NCI-H2196 treated with DMSO at 0.1 percent for 48 hours (cell line): Measurements from ENCODE around the gene MLXIPL.
"Not testable (repeated sequence)": the region's sequence is repeated elsewhere in the genome, so short reads cannot be mapped to it uniquely, and the experiment has no call there.

Experiments
- DNase-seq: peaks from one replicate; lab custom pipeline; 2025; ENCODE audit not compliant: unreplicated experiment; lab: John Stamatoyannopoulos, UW

The MLXIPL gene

GRCh38 chr7:73582664-73583202, 41.6 kb downstream of the MLXIPL start:
- DNase-seq: no peak

- DNase-seq: not testable (repeated sequence)
These were observed 43.3 kb downstream of the MLXIPL start for GRCh38 chr7:73581006-73581405.

DNA sequence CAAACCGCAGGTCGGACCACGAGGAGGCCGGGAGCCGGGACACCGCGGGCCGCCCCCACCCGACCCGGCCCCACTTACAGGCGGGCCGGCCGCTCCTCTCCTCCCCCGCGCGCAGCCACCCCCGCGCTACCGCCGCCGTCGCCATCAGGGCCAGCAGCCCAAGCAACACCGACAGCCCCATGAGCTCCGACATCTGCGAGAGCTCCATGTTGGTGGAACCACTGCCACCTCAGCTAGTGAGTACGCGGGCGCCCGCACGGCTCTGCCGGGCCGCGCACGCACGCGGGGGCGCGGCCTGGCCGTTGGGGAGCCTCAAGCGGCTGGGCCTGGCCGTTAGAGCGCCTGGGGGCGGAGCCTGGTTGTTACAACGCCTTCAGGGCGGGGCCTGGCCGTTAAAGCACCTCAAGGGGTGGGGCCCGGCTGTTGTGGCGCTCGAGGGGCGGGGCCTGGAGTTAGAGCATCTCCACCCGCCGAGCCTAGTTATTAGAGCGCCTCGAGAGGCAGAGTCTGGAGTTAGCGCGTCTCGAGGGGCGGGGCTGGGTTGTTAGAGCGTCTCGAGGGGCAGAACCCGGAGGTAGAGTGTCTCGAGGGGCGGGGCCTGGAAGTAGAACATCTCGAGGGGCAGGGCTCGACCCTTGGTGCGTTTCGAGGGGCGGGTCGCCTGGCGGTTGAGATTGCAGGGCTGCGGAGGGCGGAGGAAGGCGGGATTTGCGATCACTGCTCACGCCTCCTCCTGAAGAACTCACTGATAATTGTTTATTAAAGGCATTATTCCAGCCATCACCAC, 45.8 kb downstream of the MLXIPL start, which contains the start of gene TBL2:
TSS of gene TBL2 (minus strand) at position 238 of the 787 bp plus-strand sequence. CDS start at position 208, 30 bp downstream.
- peak; percentile 99 for DNase-seq

DNA sequence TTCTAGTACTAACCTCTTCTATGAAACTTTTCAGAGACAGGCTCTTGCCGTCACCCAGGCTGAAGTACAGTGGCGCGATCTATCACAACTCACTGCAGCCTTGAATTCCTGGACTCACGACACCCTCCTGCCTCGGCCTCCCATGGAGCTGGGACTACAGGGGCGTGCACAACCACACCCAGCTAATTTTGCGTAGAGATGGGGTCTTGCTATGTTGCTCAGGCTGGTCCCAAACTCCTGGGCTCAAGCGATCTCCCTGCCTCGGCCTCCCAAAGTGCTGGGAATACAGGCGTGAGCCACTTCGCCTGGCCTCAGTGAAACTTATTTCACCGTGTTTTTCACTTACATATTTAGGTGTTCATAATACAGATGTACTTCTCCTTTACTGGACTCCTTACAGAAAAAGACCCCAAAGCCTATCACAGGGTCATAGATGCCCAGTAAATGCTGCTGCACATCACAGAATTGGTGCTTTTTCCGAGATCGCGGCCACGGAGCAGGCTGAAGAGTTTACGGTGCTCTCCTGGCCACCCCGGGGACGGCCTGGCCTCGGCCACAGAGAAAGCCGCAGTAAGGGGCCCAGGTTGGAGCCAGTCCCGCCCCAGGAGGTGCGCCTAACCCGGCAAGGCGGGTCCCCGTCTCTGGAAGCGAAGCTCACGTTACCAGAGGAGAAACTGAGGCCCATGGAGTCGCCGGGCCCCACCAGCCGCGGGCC, 46.5 kb downstream of the MLXIPL start:
- DNase-seq: no peak

GRCh38 chr7:73573791-73574190, 50.5 kb downstream of the MLXIPL start:
- DNase-seq: no peak

DNA sequence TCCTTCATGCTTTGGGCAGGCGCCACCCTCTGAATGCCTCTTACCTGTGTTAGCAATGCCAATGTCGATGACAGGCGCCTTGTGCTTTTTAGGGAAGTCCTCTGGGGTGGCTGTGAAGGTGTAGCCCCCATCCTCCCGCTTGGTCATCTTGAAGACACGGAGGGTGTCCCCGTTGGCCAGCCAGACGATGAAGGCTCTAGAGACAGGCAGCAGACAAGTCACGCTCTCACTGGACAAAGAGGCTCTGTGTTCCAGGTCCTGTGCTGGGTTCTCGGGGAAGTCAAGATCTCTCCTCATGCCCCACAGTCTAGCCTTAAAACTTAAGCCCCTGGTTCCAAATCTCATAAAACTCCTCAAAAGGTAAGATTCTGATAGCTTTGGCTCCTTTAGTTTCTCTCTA, 51.0 kb downstream of the MLXIPL start:
- DNase-seq: no peak

- DNase-seq: no peak
These were observed 51.5 kb downstream of the MLXIPL start for GRCh38 chr7:73572767-73573186.

- no peak for DNase-seq
These were observed 53.3 kb downstream of the MLXIPL start for GRCh38 chr7:73570977-73571376.

- no peak for DNase-seq
These were observed 53.8 kb downstream of the MLXIPL start for GRCh38 chr7:73570521-73570920.

DNA sequence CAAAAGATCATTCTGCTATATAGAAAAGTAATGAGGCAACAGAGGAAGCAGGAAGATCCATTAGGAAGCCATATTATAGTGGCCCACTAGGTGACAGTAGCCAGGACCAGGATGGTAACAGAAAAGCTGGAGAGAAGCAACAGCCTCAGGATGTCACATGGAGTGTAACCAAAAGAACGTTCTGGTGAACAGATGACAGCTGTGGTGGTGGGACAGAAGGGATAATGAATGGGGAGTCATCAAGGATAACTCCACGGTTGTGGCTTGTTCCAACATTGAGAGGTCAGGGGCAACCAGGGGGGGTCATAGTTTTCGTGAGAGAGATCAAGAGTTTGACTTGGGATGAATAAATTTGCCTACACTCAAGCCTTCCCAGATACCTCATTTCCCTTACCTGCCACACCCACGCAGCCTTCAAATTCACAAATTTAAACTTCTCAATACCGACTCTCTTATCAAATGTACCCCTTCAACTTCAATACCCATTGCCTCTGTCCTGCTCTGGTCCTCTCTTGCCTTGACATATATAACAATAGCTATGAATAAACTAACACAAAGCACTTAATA, 55.2 kb downstream of the MLXIPL start:
- DNase-seq: no peak

DNA sequence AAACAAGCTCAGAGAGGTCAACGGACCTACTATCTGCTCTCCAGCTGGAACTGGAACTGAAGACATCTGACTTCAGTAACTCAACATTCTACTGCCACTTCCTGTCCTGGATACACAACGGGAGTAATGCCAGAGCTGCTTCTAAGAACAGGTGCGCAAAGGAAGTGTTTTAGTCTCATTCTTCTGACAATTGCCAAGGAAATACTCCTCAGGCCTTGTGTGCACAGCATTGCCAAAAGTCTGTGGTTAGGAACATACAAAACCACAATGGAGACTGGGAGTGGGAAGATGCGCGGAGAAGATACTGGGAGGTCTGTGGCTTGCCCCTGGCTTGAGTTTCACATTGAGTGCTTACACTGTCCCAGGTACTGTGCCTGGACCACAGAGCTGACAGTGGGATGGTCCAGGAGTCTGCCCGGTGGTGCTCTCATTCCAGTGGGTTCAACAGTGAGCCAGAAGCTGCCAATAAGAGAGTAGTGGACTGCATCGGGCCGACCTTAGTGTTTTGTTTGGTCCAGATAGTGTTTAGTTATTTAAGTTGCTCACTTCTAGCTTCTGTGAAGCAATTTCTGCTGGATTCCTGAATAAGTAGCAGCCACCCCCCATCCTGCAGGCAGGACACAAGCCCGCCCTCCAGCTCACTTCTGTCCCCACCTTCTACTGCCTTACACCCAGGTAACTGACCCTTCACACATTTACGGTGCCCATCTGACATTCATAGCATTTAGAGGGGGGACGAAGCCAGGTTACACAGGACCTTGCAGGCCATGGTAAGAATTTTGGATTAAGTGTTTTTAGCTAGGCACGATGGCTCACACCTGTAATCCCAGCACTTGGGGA, 56.3 kb downstream of the MLXIPL start:
- no peak for DNase-seq

DNA sequence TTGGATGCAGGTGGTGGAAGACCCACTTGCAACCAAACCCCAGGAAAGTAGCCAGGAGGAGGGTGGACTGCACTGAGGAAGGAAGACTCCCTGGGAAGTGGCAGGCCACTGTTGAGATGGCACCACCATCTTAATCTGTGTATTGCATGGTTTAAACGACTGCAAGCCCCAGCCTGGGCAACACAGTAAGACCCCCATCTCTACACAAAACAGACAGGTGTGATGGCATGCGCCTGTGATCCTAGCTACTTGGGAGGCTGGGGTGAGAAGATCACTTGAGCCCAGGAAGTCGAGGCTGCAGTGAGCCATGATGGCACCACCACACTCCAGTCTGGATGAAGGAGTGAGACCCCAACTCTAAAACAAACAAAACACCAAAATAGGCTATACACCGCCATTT, 57.2 kb downstream of the MLXIPL start:
- DNase-seq: no peak

DNA sequence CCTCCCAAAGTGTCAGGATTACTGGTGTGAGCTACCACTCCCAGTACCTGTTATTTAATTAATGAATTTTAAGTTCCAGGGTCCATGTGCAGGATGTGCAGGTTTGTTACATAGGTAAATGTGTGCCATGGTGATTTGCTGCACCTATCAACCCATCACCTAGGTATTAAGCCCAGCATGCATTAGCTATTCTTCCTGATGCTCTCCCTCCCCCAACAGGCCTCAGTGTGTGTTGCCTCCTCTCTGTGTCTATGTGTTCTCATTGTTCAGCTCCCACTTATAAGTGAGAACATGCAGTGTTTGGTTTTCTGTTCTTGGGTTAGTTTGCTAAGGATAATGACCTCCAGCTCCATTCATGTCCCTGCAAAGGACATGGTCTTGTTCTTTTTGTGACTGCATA, 57.9 kb downstream of the MLXIPL start:
- DNase-seq: not testable (repeated sequence)

GRCh38 chr7:73565675-73566340, 58.5 kb downstream of the MLXIPL start:
- DNase-seq: no peak

GRCh38 chr7:73560109-73560835, 64.0 kb downstream of the MLXIPL start:
- no peak for DNase-seq

DNA sequence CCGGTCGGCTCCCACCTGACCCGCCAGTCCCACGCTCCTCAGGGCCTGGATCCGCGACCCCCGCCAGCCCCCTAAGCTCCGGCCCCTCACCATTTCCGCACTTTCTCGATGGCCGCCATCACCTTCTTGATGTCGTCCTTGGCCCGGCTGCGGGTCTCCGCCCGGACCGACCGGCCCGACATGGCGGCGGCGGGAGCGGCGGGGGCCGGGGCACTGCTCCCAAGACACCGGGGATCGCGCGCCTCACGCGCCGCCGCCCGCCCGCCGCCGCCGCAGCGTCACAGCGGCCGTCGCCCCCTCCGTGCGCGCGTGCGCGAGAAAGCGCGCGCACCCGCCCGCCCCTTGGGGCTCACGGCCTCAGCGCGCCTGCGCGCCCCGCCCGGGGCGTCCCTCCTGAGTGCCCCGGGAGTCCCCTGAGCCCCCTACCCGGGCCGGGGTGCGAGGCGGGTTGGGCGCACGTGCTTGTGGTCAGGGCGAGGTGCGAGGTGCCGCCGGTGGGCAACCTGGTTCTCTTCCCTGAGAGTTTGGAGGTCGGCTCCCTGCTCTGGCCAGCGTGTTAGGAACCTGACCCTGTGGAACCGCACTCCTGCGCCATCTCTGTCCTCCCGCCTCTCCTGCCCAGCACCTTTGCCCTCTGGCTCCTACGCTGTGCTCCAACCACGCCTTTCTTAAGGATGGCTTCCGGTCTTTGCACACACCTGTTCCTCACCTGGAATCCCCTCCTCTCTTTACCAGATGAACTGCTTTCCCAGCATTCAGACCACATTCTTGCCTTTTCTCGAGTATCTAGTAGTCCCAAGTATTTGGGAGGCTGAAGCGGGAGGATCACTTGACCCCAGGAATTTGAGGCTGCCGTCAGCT, 66.7 kb downstream of the MLXIPL start, which contains the start of gene BCL7B:
TSS of gene BCL7B (minus strand) at position 294 of the 861 bp plus-strand sequence. CDS start at position 182, 112 bp downstream.
- DNase-seq: peak; percentile 75

DNA sequence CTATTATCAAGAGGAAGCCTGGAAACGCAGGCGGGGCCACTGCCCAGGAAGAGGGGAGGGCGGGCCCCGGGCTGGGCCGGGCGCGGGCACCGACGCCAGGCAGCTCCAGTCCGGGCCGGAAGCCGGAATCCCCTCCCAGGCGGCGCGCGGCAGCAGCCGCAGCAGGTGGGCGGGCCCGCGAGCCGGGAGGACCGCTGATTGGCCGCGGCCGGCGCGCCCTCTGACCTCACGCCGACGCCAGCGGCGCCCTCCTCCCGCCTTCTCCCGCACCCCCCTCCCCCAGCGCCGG, 67.3 kb downstream of the MLXIPL start:
- DNase-seq: peak; percentile 94

GRCh38 chr7:73556208-73557107, 67.9 kb downstream of the MLXIPL start:
- no peak for DNase-seq
